Mesenchymal stem cell (in vitro differentiated cells and primary cell): ENCODE measurements around the gene KNL1.
A peak's percentile ranks its signal among the peaks of the same experiment; 100 is the strongest.

ENCODE experiments used
- DNase-seq: peaks from one replicate; pipeline ENCODE4 v3.0.0-alpha.2; 2013
- H2AFZ ChIP-seq: one replicate; pipeline ENCODE4 v1.6.1; 2013; ENCODE audit warnings: low read depth, mild to moderate bottlenecking, control low read depth, inconsistent platforms, low read length, moderate library complexity
- H2AK5ac ChIP-seq: 2 replicates; pipeline ENCODE4 v1.6.1; 2013; ENCODE audit warnings: low read length, moderate library complexity, mild to moderate bottlenecking, inconsistent platforms; ENCODE audit not compliant: severe bottlenecking
- H2BK120ac ChIP-seq: one replicate; pipeline ENCODE4 v1.6.1; 2013; ENCODE audit warnings: low read depth, mild to moderate bottlenecking, inconsistent platforms, low read length, moderate library complexity
- H2BK12ac ChIP-seq, 2 experiments: one replicate each; pipeline ENCODE4 v1.6.1; 2013; ENCODE audit warnings: inconsistent platforms in 2 of 2, low read length in 2 of 2, mild to moderate bottlenecking in 2 of 2, moderate library complexity in 2 of 2, control low read depth in 1 of 2
- H2BK15ac ChIP-seq: one replicate; pipeline ENCODE4 v1.6.1; 2013; ENCODE audit warnings: mild to moderate bottlenecking, low read depth, inconsistent platforms; ENCODE audit not compliant: poor library complexity, severe bottlenecking
- H2BK5ac ChIP-seq: 2 replicates; pipeline ENCODE4 v1.6.1; 2013; ENCODE audit warnings: low read depth, mild to moderate bottlenecking, low read length, control low read depth, inconsistent platforms; ENCODE audit not compliant: poor library complexity, severe bottlenecking
- H3K14ac ChIP-seq, 2 experiments: one replicate each; pipeline ENCODE4 v1.6.1; 2013; ENCODE audit warnings: inconsistent platforms in 2 of 2, low read length in 2 of 2, control low read depth in 1 of 2, mild to moderate bottlenecking in 1 of 2, moderate library complexity in 1 of 2
- H3K18ac ChIP-seq, 2 experiments: one replicate each; pipeline ENCODE4 v1.6.1; 2013; ENCODE audit warnings: inconsistent platforms in 2 of 2, low read length in 2 of 2, control low read depth in 1 of 2, low read depth in 1 of 2, mild to moderate bottlenecking in 1 of 2
- H3K23ac ChIP-seq, 2 experiments: one replicate each; pipeline ENCODE4 v1.6.1; 2013; ENCODE audit warnings: inconsistent platforms in 2 of 2, low read length in 2 of 2, mild to moderate bottlenecking in 2 of 2, moderate library complexity in 2 of 2, control low read depth in 1 of 2
- H3K27ac ChIP-seq: 2 replicates; pipeline ENCODE4 v1.5.1; 2013; ENCODE audit warnings: mild to moderate bottlenecking, moderate library complexity, low read length, control low read depth, inconsistent platforms; ENCODE audit not compliant: poor library complexity, severe bottlenecking
- H3K27me3 ChIP-seq, 2 experiments: 2 replicates each; pipeline versions ENCODE4 v1.6.1 to v1.7.0; 2013; ENCODE audit warnings: low read length in 2 of 2, mild to moderate bottlenecking in 2 of 2, moderate library complexity in 2 of 2, control low read depth in 1 of 2, inconsistent platforms in 1 of 2; ENCODE audit not compliant: control insufficient read depth in 1 of 2, insufficient read depth in 1 of 2
- H3K36me3 ChIP-seq, 2 experiments: 2 replicates each; pipeline versions ENCODE4 v1.6.1 to v1.7.0; 2013; ENCODE audit warnings: low read length in 2 of 2, control low read depth in 1 of 2, inconsistent platforms in 1 of 2, low read depth in 1 of 2, mild to moderate bottlenecking in 1 of 2; ENCODE audit not compliant: insufficient read depth in 2 of 2, control insufficient read depth in 1 of 2
- H3K4ac ChIP-seq, 2 experiments: one replicate each; pipeline ENCODE4 v1.6.1; 2013; ENCODE audit warnings: inconsistent platforms in 2 of 2, low read length in 2 of 2, mild to moderate bottlenecking in 2 of 2, moderate library complexity in 2 of 2, control low read depth in 1 of 2, low read depth in 1 of 2
- H3K4me1 ChIP-seq: 2 replicates; pipeline ENCODE4 v1.6.1; 2013; ENCODE audit warnings: low read depth, low read length, control low read depth; ENCODE audit not compliant: control insufficient read depth, insufficient read depth
- H3K4me2 ChIP-seq: 2 replicates; pipeline ENCODE4 v1.6.1; 2013; ENCODE audit warnings: low read length, mild to moderate bottlenecking, inconsistent platforms; ENCODE audit not compliant: poor library complexity, severe bottlenecking
- H3K4me3 ChIP-seq, 2 experiments: 2 replicates each; pipeline versions ENCODE4 v1.5.1 to v1.7.0; 2013; ENCODE audit warnings: low read length in 2 of 2, mild to moderate bottlenecking in 2 of 2, control low read depth in 1 of 2, low read depth in 1 of 2; ENCODE audit not compliant: insufficient read depth in 1 of 2
- H3K79me1 ChIP-seq: replicated peaks from 2 replicates; pipeline ENCODE4 v1.6.1; 2013; ENCODE audit warnings: mild to moderate bottlenecking, control low read depth, low read length, inconsistent platforms; ENCODE audit not compliant: poor library complexity, severe bottlenecking
- H3K9ac ChIP-seq: 2 replicates; pipeline ENCODE4 v1.7.0; 2013; ENCODE audit warnings: mild to moderate bottlenecking, low read length, moderate library complexity
- H3K9me3 ChIP-seq: 2 replicates; pipeline ENCODE4 v1.7.0; 2013; ENCODE audit warnings: mild to moderate bottlenecking, low read length; ENCODE audit not compliant: control insufficient read depth
- H4K8ac ChIP-seq: one replicate; pipeline ENCODE4 v1.6.1; 2013; ENCODE audit warnings: inconsistent platforms, mild to moderate bottlenecking, low read length, moderate library complexity
- H4K91ac ChIP-seq: one replicate; pipeline ENCODE4 v1.6.1; 2013; ENCODE audit warnings: mild to moderate bottlenecking, low read length, inconsistent platforms
- WGBS: methylation state at CpG from one replicate; pipeline ENCODE4 v1.1.7; 2013; ENCODE audit warnings: mixed read lengths; 5-methylcytosine and 5-hydroxymethylcytosine counted together

KNL1 gene

DNA sequence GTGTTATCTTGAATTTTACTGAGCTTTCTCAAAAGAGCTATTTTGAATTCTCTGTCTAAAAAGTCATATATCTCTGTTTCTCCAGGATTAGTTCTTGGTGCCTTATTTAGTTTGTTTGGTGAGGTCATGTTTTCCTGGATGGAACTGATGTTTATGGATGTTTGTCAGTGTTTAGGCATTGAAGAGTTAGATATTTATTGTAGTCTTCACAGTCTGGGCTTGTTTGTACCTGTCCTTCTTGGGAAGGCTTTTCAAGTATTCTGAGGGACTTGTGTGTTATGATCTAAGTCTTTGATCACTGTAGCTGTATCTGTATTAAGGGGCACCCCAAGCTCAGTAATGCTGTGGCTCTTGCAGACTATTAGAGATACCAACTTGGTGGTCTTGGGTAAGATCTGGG lies 90.3 kb downstream of the KNL1 start:
- Histone ChIP-seq H2AK5ac (no peak overlapping the region), H3K4me1 (no peaks in the 10 kb centered on the region), H3K4me3 (no peak overlapping the region), H3K23ac (no peak overlapping the region), H3K9me3 (no peaks in the 10 kb centered on the region), H3K9ac (no peak overlapping the region), H3K4ac (no peak overlapping the region), H2BK15ac (no peak overlapping the region), H3K4me2 (no peak overlapping the region), H2BK5ac (no peak overlapping the region), H4K91ac (no peak overlapping the region), H3K27me3 (no peaks in the 10 kb centered on the region), H3K27ac (no peak overlapping the region), H2BK120ac (no peak overlapping the region), H3K36me3 (peaks cover 0 to 4% of the 10 kb centered on the region in 2 experiments), H2AFZ (no peak overlapping the region), H3K14ac (no peak overlapping the region), H3K79me1 (peaks cover 3% of the 10 kb centered on the region), H3K18ac (no peak overlapping the region), H2BK12ac (no peak overlapping the region), H4K8ac (no peak overlapping the region)
- DNase-seq, result no peak

DNA sequence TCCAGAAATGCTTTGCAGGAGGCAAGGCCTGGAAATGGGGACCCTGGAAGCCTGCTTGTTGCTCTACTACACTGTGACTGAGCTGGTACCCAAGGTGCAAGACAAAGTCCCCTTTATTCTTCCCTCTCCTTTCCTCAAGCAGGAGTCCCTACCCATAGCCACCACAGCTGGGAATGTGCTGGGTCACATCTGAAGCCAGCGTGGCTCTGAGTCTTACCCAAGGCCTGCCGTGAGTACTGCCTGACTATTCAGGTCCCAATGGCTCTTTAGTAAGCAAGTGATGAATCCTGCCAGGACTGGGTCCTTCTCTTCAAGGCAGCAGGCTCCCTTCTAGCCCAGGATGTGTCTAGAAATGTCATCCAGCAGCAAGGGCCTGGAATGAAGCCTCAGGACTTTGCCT lies 91.3 kb downstream of the KNL1 start:
- Histone ChIP-seq H3K9ac (no peak overlapping the region), H3K4me2 (no peak overlapping the region), H3K14ac (no peak overlapping the region), H4K91ac (no peak overlapping the region), H3K27me3 (no peaks in the 10 kb centered on the region), H2AFZ (no peak overlapping the region), H3K4me3 (no peak overlapping the region), H2BK5ac (no peak overlapping the region), H3K36me3 (peaks cover 0 to 4% of the 10 kb centered on the region in 2 experiments), H3K18ac (no peak overlapping the region), H4K8ac (no peak overlapping the region), H3K4me1 (no peaks in the 10 kb centered on the region), H3K23ac (no peak overlapping the region), H3K79me1 (peaks cover 3% of the 10 kb centered on the region), H3K4ac (no peak overlapping the region), H3K27ac (no peak overlapping the region), H3K9me3 (no peaks in the 10 kb centered on the region), H2AK5ac (no peak overlapping the region), H2BK120ac (no peak overlapping the region), H2BK15ac (no peak overlapping the region), H2BK12ac (no peak overlapping the region)
- WGBS, result 94% methylated on average over 2 of the region's 2 CpGs
- DNase-seq, result no peak

DNA sequence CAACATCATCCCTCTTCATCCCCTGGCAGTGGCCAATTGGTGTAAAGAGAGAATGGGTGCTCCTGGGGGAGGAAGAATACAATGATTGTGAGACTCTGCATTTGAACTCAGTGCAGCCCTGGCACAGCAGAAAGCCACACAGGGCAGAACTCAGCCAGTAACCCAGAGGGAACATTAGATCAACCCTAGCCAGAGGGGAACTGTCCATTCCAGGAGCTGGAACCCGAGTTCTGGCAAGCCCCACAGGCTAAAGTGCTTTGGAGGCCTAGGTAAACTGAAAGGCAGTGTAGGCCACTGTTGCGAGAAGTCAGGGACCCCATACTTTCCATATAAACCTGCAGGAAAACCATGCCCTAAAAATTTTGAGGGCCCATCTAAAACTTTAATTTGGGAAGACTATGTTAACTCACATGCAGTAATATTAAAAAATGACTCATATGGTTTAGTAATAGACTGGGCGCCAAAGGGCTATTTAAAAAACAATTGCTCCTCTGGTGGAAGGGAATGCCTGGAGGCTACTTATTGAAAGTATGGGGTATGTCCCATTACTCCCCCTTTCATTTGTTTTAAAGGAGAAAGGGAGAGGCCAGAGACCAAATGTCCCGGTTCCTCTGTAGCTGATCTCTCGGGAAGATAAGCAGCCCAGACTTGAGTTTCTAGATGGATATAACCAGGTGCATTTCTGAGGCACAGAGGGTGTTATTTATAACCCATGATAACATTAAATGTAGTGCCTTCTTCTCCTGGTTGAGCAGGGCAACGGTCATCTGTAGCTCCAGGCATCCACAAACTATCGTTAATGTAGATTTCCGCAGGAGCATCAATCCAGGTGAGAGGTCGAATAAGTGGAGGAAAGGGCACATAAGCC lies 95.1 kb downstream of the KNL1 start:
- no peak overlapping the region for H3K4me2 ChIP-seq
- peaks cover 8% of the 10 kb centered on the region for H3K4me1 ChIP-seq
- no peak overlapping the region for H2BK5ac ChIP-seq
- no peak overlapping the region for H3K9ac ChIP-seq
- DNase-seq, result no peak
- H3K23ac ChIP-seq, result no peak overlapping the region
- no peak overlapping the region for H2AFZ ChIP-seq
- H2BK120ac ChIP-seq, result no peak overlapping the region
- no peak overlapping the region for H3K4ac ChIP-seq
- H3K27me3 ChIP-seq, result no peaks in the 10 kb centered on the region
- peaks cover 6 to 14% of the 10 kb centered on the region in 2 experiments for H3K36me3 ChIP-seq
- no peak overlapping the region for H2AK5ac ChIP-seq
- no peak overlapping the region for H3K27ac ChIP-seq
- no peaks in the 10 kb centered on the region for H3K9me3 ChIP-seq
- H2BK15ac ChIP-seq, result no peak overlapping the region
- 90% methylated on average over 8 of the region's 9 CpGs for WGBS
- no peak overlapping the region for H4K8ac ChIP-seq
- H3K4me3 ChIP-seq, result no peak overlapping the region
- H2BK12ac ChIP-seq, result no peak overlapping the region
- H3K14ac ChIP-seq, result no peak overlapping the region
- H3K79me1 ChIP-seq, result peaks cover 12% of the 10 kb centered on the region
- H4K91ac ChIP-seq, result no peak overlapping the region
- no peak overlapping the region for H3K18ac ChIP-seq

DNA sequence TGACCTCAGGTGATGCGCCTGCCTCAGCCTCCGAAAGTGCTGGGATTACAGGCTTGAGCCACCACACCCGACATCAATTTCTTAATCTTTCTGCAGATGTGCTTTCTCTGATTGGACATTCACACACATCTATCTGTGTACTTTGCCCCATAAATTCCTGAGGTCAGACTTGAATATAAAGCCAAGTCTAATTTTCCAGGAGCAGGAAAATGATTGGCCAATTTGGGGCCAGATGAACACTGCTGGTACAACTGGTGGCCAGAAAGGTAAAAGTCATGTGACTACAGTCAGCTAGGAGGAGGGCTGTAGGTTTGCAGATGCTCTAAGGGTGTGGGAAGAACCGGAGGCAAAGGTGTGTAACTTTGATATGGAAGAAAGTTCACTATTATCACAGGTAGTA lies 97.7 kb downstream of the KNL1 start:
- Histone ChIP-seq H3K4me3 (no peak overlapping the region), H3K18ac (no peak overlapping the region), H4K91ac (no peak overlapping the region), H3K27ac (no peak overlapping the region), H3K27me3 (no peaks in the 10 kb centered on the region), H3K4me2 (no peak overlapping the region), H3K23ac (no peak overlapping the region), H3K9ac (no peak overlapping the region), H2AFZ (no peak overlapping the region), H2BK5ac (no peak overlapping the region), H2AK5ac (no peak overlapping the region), H3K9me3 (no peaks in the 10 kb centered on the region), H3K14ac (no peak overlapping the region), H2BK120ac (peak overlapping the region; percentile 4), H3K36me3 (peaks cover 6 to 14% of the 10 kb centered on the region in 2 experiments), H2BK12ac (no peak overlapping the region), H2BK15ac (no peak overlapping the region), H3K4me1 (peaks cover 9% of the 10 kb centered on the region), H3K4ac (no peak overlapping the region), H4K8ac (no peak overlapping the region), H3K79me1 (peaks cover 14% of the 10 kb centered on the region)
- WGBS, result 96% methylated on average over 3 of the region's 4 CpGs
- no peak for DNase-seq
